HG02938 (cell line): Measurements from ENCODE around the gene CRISP1.
A peak's percentile ranks its signal among the peaks of the same experiment; 100 is the strongest.
"Not testable (repeated sequence)": the region's sequence is repeated elsewhere in the genome, so short reads cannot be mapped to it uniquely, and the experiment has no call there.

Experiments
- ATAC-seq: cut with Tn5 transposase; IDR thresholded peaks from one replicate; pipeline ENCODE4 v1.9.1; 2021; ENCODE audit warnings: mild to moderate bottlenecking, moderate library complexity; ENCODE audit not compliant: unreplicated experiment

The CRISP1 gene

DNA sequence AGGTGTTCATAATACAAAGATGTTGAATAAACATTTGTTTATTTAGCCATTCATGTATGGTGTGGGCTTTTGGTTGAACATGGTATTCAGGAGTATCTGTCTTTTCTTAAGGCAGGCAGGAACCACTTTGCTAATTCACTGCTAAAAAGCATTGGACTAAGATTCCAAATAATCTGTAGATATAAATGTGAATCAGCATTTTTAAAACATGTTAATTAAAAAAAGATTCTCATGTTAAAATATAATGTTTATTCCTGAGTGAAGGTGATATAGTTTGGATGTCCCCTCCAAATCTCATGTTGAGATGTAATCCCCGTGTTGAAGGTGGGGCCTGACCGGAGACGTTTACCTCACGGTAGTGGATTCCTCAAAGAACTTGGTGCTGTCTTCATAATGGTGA is 19.3 kb downstream of the CRISP1 start:
- ATAC-seq, result no peak

DNA sequence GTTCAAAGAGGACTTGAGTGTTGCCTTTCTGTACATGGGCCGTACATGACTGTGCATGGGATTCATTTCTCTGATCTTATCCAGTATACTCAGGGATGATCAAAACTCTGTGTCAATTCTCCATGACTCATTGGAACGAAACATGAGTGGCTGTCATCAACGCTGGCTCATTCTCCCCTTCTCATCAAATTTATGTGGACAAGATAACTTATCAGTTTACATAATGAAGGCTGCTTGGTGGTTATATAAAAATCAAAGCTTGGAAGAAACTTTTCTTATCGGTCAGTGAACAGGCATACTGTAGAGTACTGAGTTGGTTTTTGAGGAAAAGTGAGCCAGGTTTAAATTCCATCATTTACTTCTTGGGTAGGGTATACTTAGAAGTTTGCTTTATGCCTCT is 24.9 kb downstream of the CRISP1 start:
- no peak for ATAC-seq

DNA sequence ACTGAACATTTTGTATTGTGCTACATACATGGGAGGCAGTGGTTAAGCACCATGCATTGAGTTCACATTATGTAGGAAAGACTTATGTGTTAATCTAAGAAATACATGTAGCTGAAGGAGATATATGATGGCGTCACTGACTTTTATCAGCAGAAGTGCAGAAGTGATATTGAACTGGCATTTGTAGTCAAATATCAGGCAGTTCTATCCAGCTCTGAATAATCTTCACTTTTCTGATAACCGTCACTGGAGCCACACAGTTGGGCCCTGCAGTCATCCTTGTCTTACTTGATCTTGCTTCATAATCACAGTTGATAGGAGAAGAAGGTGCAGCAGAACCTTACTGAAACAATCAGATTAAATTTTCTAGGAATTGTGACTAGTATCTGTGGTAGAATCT is 26.4 kb downstream of the CRISP1 start:
- no peak for ATAC-seq

DNA sequence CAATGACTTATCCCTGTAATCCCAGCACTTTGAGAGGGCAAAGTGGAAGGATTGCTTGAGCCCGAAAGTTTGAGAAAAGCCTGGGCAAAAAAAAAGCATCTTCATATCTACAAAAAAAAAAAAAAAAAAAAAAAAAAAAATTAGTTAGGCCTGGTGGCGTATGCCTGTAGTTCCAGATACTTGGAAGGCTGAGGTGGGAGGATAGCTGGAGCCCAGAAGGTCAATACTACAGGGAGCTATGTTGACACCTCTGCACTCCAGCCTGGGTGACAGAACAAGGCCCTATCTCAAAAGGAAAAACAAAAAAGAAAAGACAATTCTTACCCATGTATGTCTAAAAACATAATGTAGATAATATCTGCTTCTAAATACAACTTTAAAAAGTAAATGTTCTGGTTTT is 27.2 kb downstream of the CRISP1 start:
- ATAC-seq, result no peak

DNA sequence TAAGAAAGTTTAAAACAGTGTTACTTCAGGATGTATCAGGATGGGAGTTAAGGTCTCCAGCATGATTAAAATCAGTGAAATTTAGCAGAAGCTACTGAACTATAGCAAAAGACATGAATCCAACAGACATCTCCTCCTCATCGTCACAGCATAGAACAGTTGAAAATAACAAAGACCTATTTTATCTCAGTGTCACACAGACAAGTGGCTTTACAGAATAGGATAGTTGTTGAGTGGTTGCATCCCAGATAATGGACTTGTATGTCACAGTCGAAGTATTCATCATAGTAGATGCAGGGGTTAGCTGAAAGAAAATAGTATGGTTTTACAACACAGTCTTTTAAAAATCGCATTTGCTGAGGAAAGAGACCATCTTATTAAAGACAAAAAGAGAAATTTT is 31.2 kb downstream of the CRISP1 start:
- no peak for ATAC-seq

DNA sequence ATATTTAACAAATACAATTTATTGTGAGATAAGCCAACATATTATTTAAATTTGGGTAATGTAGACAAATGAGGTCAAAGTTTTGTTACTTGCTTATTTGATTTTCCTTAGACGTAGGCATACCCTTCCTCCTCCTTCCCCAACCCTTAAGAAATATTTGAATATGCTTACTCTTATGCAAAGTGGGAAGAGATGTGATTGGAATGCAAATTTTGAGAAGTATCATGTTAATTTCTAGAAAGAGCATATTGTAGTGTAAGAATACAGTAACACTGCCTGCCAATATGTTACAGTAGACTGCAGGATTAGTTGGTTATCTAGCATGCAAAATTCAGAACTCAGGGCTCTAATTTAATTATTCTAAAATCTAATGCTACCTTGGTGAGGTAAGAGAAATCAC is 32.9 kb downstream of the CRISP1 start:
- ATAC-seq, result no peak

DNA sequence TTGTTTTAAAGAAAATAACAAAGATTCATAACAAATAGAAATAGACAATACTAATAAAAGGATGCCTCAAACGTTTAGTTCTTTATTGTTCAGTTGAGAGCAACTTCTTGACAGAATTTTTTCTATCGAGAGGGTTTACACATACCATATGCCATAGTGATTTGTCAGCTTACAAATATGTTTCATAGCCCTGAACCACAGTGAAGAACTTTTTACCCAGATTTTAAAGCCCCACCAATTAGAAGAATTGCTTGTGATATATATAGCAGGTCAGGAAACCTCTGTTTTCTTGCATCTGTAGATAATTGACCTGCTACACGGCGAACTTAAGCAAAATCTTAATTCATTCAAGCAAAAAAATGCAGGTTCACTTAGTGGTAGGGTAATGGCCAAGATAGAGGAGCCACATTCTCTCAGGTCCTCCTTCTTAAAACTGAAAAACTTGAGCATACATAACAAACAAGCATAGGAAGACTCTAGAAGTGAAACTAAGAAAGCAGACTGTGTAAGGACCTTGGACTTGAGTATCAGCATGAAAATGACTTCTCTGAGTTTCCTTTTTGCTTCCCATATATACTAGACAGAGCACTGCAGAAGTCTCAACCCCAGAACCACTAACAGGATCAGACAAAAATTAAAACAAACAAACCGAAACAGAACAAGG is 39.5 kb downstream of the CRISP1 start:
- ATAC-seq, result peak; percentile 99

DNA sequence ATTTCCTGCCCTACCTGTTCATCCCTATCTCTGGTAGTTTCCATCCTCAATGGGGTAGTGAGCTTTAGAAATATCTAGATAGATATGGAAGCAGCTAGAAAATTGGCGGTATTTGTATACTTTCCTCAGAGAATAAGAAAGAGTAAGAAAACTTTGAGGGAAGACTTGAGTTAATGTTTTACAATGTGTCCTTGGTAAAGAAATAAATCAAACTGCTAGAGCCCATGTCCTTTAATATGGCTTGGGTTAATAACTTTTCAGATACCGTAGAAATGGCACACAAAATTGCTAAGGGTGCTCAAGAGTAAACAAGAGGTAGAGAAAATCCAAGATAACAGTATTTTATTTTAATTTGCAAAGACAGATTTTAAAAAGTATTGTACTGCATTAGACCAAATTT is 51.2 kb downstream of the CRISP1 start:
- ATAC-seq, result no peak

DNA sequence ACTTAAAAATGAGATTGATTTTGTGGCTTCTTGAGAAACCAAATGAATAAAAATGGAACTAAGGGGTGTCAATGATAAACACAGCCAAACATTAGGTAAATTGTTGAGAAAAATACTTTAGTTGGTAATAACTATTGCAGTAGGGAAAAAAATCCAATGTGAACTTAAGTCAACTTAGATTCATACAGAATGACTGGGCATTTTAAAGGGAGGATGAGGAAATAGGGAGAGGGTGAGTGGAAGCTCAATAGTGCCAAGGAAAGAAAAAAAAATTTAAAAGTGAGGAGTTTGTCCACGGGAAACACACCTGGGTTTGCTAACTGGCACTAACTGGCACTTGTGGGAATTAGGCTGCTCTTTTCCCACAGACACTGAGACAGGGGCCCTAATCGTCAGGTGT is 53.1 kb downstream of the CRISP1 start:
- no peak for ATAC-seq

DNA sequence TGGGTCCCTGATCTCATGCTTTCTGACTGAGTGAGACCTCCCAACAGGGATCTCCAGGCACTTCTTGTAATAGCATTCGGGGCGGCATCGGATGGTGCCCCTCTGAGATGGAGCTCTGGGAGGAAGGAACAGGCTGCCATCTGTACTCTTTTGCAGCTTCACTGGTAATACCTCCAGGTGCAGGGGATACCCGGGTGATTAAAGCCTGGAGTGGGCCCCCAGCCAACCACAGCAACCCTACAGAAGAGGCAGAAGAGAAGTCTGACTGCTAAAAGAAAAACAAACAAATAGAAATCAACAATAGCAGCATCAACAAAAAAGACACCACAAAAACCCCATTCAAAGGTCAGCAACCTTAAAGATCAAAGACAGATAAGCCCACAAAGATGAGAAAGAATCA is 60.2 kb downstream of the CRISP1 start:
- ATAC-seq, result no peak

DNA sequence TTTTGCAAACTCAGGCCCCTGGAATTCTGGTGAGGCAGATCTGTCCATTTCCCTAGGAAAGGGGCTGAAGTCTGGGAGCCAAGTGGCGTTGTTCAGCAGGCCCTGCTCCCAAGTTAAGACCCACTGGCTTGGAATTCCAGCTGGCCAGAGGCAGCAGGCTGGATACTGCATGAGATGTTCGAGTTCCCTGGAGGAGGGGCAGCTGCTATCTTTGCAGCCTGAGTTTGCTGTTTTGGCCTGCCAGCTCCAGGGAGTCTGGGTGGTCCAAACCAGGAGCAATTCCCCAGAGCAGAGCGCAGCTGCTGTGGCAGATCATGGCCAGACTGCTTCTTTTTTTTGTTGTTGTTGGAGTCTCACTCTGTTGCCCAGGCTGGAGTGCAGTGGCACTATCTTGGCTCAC is 61.1 kb downstream of the CRISP1 start:
- no peak for ATAC-seq

DNA sequence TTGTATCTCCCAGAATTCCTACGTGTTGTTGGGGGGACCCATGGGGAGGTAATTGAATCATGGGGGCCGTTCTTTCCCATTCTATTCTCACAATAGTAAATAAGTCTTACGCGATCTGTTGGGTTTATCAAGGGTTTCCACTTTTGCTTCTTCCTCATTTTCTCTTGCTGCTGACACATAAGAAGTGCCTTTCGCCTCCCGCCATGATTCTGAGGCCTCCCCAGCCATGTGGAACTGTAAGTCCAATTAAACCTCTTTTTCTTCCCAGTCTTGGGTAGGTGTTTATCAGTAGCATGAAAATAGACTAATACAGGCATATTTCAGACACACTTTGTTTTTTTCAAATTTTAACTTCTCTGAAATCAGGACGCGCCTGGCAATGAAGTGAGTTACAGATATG is 64.8 kb downstream of the CRISP1 start:
- no peak for ATAC-seq

DNA sequence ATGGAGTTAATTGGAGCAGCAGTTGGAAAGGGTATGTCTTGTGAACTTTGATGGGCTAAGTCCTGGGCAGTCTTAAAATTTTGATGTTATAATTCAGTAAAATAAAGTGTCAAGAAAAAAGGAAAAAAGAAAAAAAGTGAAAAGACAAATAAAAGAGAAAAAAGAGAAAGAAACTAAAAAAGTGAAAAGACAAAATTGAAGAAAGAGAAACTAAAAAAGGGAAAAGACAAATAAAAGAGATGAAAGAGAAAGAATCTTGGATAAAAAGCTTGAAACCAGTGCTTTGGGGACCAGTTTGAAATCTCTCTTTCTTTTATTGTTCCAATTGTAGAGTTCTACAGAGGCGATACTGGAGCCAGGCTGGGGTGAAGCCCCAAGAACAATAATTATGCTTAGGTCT is 67.2 kb downstream of the CRISP1 start:
- ATAC-seq, result no peak

DNA sequence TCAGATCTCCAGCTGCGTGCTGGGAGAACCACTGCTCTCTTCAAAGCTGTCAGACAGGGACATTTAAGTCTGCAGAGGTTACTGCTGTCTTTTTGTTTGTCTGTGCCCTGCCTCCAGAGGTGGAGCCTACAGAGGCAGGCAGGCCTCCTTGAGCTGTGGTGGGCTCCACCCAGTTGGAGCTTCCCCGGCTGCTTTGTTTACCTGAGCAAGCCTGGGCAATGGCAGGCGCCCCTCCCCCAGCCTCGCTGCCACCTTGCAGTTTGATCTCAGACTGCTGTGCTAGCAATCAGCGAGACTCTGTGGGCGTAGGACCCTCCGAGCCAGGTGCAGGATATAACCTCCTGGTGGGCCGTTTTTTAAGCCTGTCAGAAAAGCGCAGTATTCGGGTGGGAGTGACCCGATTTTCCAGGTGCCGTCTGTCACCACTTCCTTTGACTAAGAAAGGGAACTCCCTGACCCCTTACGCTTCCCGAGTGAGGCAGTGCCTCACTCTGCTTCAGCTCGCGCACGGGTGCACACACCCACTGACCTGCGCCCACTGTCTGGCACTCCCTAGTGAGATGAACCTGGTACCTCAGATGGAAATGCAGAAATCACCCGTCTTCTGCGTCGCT is 69.4 kb downstream of the CRISP1 start:
- ATAC-seq, result not testable (repeated sequence)

DNA sequence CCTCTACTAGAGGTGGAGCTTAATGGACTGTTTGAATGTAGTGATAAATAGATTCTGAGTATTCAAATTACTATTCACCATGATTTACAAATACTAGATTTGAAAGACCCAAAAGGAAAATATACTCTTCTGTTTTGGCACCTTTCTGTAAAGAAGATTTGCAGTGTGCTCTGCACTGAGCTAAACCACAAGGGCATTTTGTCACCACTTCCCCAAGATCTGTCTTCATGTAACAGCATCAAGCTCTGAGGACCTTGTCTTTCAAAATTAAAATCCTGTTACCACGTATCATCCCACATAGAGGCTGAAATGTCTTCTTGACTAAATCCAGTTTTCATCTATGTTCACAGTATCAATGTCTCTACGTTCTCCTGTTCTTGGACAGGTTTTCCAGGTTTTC is 76.0 kb downstream of the CRISP1 start:
- no peak for ATAC-seq

DNA sequence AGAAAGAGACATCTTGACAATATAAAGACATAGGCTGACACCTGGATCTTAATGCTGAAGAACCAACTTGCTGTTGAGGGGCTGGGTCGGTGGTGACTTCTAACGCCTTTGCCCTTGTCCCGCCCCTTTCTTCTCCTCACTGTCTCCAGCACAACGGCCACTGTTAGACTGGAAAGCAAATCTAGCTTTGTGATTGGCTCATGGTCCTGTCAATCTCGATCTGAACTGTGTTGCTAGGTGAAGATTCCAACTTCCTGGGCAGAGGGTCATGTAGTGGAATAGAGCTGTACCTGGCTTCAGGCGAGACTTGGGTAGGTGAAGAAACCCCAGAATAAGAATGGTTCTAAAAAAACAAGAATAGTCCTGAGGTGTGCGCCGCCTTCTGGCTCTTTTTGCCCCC is 79.2 kb downstream of the CRISP1 start, which contains the start of gene PGK2:
PGK2 (minus strand) TSS at position 110 of the 400 bp plus-strand sequence; CDS start at position 12, 98 bp downstream.
- ATAC-seq, result no peak

DNA sequence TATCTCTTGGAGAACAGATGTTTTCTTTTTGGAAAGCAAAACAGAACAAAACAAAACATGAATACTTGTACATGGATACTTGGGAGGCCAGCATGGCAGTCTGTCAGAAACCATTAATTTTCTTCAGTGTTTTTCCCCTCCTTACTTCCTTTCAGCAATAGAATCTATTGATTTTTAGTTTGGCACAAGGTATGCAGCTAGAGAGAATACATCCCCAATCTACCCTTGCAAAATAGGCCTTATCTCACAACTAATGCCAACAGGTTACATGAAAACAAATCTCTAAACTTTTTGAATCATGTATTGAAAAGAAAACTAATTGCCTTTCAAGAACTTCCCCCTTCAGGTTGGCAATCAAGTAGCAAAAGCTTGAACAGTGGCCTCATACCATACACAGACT is 82.1 kb downstream of the CRISP1 start:
- ATAC-seq, result no peak
